Stimulated activated naive CD8-positive, alpha-beta T cell treated with anti-CD3 and anti-CD28 coated beads, Interleukin-15, Interleukin-2, amounts not matched to agents 100 ng/mL and 50 ng/mL, for 24 hours (primary cell): ENCODE results near the gene EIF1.
"Not testable (repeated sequence)": the region's sequence is repeated elsewhere in the genome, so short reads cannot be mapped to it uniquely, and the experiment has no call there.

ENCODE experiments used
- H3K27ac Mint-ChIP-seq: one replicate; pipeline ENCODE4 v1.8.0; 2021; ENCODE audit warnings: mild to moderate bottlenecking, mixed read lengths
- H3K27me3 Mint-ChIP-seq: one replicate; pipeline ENCODE4 v1.8.0; 2021; ENCODE audit warnings: mixed read lengths
- H3K36me3 Mint-ChIP-seq: one replicate; pipeline ENCODE4 v1.8.0; 2021; ENCODE audit warnings: low read depth, mixed read lengths
- H3K4me1 Mint-ChIP-seq: one replicate; pipeline ENCODE4 v1.8.0; 2021; ENCODE audit warnings: low read depth, mixed read lengths
- H3K4me3 Mint-ChIP-seq: one replicate; pipeline ENCODE4 v1.8.0; 2021; ENCODE audit warnings: mild to moderate bottlenecking, mixed read lengths
- H3K9me3 Mint-ChIP-seq: one replicate; pipeline ENCODE4 v1.8.0; 2021; ENCODE audit warnings: mixed read lengths

EIF1 gene

GRCh38 chr17:41664587-41665565, 23.8 kb upstream of the EIF1 start:
- H3K4me1 Mint-ChIP-seq: peaks cover 38% of the 10 kb centered on the region
- peak overlapping the region; percentile 89 for H3K4me3 Mint-ChIP-seq
- H3K27me3 Mint-ChIP-seq: peaks cover 14% of the 10 kb centered on the region
- H3K9me3 Mint-ChIP-seq: no peaks in the 10 kb centered on the region
- H3K36me3 Mint-ChIP-seq: no peaks in the 10 kb centered on the region
- H3K27ac Mint-ChIP-seq: peak overlapping the region; percentile 100

GRCh38 chr17:41665566-41666236, 23.0 kb upstream of the EIF1 start:
- peaks cover 14% of the 10 kb centered on the region for H3K27me3 Mint-ChIP-seq
- peak overlapping the region; percentile 89 for H3K4me3 Mint-ChIP-seq
- H3K36me3 Mint-ChIP-seq: no peaks in the 10 kb centered on the region
- H3K9me3 Mint-ChIP-seq: no peaks in the 10 kb centered on the region
- H3K27ac Mint-ChIP-seq: peak overlapping the region; percentile 100
- peaks cover 46% of the 10 kb centered on the region for H3K4me1 Mint-ChIP-seq

- H3K4me1 Mint-ChIP-seq: peaks cover 48% of the 10 kb centered on the region
- no peaks in the 10 kb centered on the region for H3K36me3 Mint-ChIP-seq
- peaks cover 14% of the 10 kb centered on the region for H3K27me3 Mint-ChIP-seq
- H3K4me3 Mint-ChIP-seq: peak overlapping the region; percentile 89
- no peaks in the 10 kb centered on the region for H3K9me3 Mint-ChIP-seq
- H3K27ac Mint-ChIP-seq: peak overlapping the region; percentile 100
Observed at GRCh38 chr17:41666237-41666641, 22.4 kb upstream of the EIF1 start.

GRCh38 chr17:41666708-41667279, 21.9 kb upstream of the EIF1 start:
- H3K27ac Mint-ChIP-seq: peak overlapping the region; percentile 100
- peaks cover 14% of the 10 kb centered on the region for H3K27me3 Mint-ChIP-seq
- H3K9me3 Mint-ChIP-seq: no peaks in the 10 kb centered on the region
- no peaks in the 10 kb centered on the region for H3K36me3 Mint-ChIP-seq
- peak overlapping the region; percentile 89 for H3K4me3 Mint-ChIP-seq
- H3K4me1 Mint-ChIP-seq: peaks cover 50% of the 10 kb centered on the region

- Mint-ChIP-seq H3K27ac (peak overlapping the region; percentile 100), H3K36me3 (no peaks in the 10 kb centered on the region), H3K4me3 (peak overlapping the region; percentile 89), H3K27me3 (peaks cover 14% of the 10 kb centered on the region), H3K9me3 (no peaks in the 10 kb centered on the region), H3K4me1 (peaks cover 55% of the 10 kb centered on the region)
Observed at GRCh38 chr17:41667280-41668041, 21.2 kb upstream of the EIF1 start.

GRCh38 chr17:41672153-41672552, 16.5 kb upstream of the EIF1 start:
- no peak overlapping the region for H3K4me3 Mint-ChIP-seq

GRCh38 chr17:41675157-41676057, 13.3 kb upstream of the EIF1 start:
- not testable (repeated sequence) for H3K27me3 Mint-ChIP-seq, H3K4me3 Mint-ChIP-seq, H3K9me3 Mint-ChIP-seq, H3K36me3 Mint-ChIP-seq, H3K27ac Mint-ChIP-seq
- H3K4me1 Mint-ChIP-seq: peaks cover 69% of the 10 kb centered on the region

More at GRCh38 chr17:41672153-41672552, 16.5 kb upstream of the EIF1 start:
- H3K4me1 Mint-ChIP-seq: peaks cover 63% of the 10 kb centered on the region
- H3K9me3 Mint-ChIP-seq: no peaks in the 10 kb centered on the region
- peak overlapping the region; percentile 75 for H3K27ac Mint-ChIP-seq
- peaks cover 4% of the 10 kb centered on the region for H3K27me3 Mint-ChIP-seq
- H3K36me3 Mint-ChIP-seq: no peaks in the 10 kb centered on the region

- no peaks in the 10 kb centered on the region for H3K27me3 Mint-ChIP-seq
- peak overlapping the region; percentile 36 for H3K27ac Mint-ChIP-seq
- H3K36me3 Mint-ChIP-seq: no peaks in the 10 kb centered on the region
- H3K9me3 Mint-ChIP-seq: no peaks in the 10 kb centered on the region
- no peak overlapping the region for H3K4me3 Mint-ChIP-seq
- H3K4me1 Mint-ChIP-seq: peaks cover 66% of the 10 kb centered on the region
Observed at GRCh38 chr17:41676058-41676419, 12.6 kb upstream of the EIF1 start.

- Mint-ChIP-seq H3K27me3 (no peaks in the 10 kb centered on the region), H3K36me3 (no peaks in the 10 kb centered on the region), H3K9me3 (no peaks in the 10 kb centered on the region), H3K4me3 (peak overlapping the region; percentile 80), H3K4me1 (peaks cover 48% of the 10 kb centered on the region), H3K27ac (peak overlapping the region; percentile 95)
Observed at GRCh38 chr17:41678411-41678906, 10.2 kb upstream of the EIF1 start.

GRCh38 chr17:41678907-41679739, 9.6 kb upstream of the EIF1 start:
- H3K9me3 Mint-ChIP-seq: no peaks in the 10 kb centered on the region
- peak overlapping the region; percentile 95 for H3K27ac Mint-ChIP-seq
- H3K4me1 Mint-ChIP-seq: peaks cover 48% of the 10 kb centered on the region
- H3K27me3 Mint-ChIP-seq: no peaks in the 10 kb centered on the region
- H3K4me3 Mint-ChIP-seq: peak overlapping the region; percentile 80
- no peaks in the 10 kb centered on the region for H3K36me3 Mint-ChIP-seq

- Mint-ChIP-seq H3K9me3 (no peaks in the 10 kb centered on the region), H3K4me1 (peaks cover 46% of the 10 kb centered on the region), H3K27ac (peak overlapping the region; percentile 95), H3K27me3 (no peaks in the 10 kb centered on the region), H3K4me3 (peak overlapping the region; percentile 80), H3K36me3 (no peaks in the 10 kb centered on the region)
Observed at GRCh38 chr17:41679740-41680425, 8.8 kb upstream of the EIF1 start.

GRCh38 chr17:41680426-41681040, 8.2 kb upstream of the EIF1 start:
- no peak overlapping the region for H3K27ac Mint-ChIP-seq
- H3K27me3 Mint-ChIP-seq: no peaks in the 10 kb centered on the region
- no peak overlapping the region for H3K4me3 Mint-ChIP-seq
- H3K9me3 Mint-ChIP-seq: no peaks in the 10 kb centered on the region
- H3K4me1 Mint-ChIP-seq: peaks cover 43% of the 10 kb centered on the region
- H3K36me3 Mint-ChIP-seq: no peaks in the 10 kb centered on the region
